ENCODE measurements around the gene TLNRD1. TPM values are rescaled to one million over a fixed set of nuclear protein-coding genes. Genes with fewer than 3 reads are reported as not detected.

Gene TLNRD1
- 10 to 100 TPM in 4 of 9 donors, 1 to 10 TPM in 5; 5.3 to 30.8 (median 8.0) TPM for total RNA-seq
- 1 to 10 TPM; 3.2 to 7.2 TPM for polyA plus RNA-seq
- long read RNA-seq, donor 1, full-length matches to known transcripts: 5 of 5 reads
- long read RNA-seq, donor 1, partial matches to known transcripts: 0 of 5 reads
- long read RNA-seq, donor 1, other reads (novel, unspliced or antisense): 0 of 5 reads
- long read RNA-seq, donor 2, full-length matches to known transcripts: 2 of 2 reads
- long read RNA-seq, donor 2, partial matches to known transcripts: 0 of 2 reads
- long read RNA-seq, donor 2, other reads (novel, unspliced or antisense): 0 of 2 reads
- long read RNA-seq, donor 3, full-length matches to known transcripts: 10 of 10 reads
- long read RNA-seq, donor 3, partial matches to known transcripts: 0 of 10 reads
- long read RNA-seq, donor 3, other reads (novel, unspliced or antisense): 0 of 10 reads

DNA sequence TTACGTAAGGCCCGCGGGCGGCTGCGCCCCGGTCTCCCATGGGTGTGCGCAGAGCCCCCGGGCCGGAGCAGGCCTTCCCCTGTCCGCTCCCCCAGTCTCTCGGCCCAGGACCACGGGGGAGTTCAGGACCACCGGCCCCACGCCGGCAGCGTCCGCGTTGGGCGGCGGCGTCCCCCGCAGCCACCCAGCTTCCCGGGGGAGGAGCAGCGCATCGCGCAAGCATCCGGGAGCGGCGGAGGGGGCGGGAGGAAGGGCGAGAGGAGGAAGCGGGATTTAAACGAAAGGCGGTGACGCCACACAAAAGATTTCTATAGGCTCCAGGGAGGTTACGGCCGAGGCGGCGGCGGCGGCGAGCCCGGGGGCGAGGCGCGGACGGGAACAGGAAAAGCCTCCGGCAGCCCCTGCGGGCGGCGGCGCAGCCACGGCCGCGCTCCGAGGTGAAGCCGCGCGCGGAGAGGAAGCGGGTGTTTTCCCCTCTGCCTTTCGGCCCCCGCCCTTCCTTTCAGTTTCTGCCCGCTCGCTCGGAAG, at the start of gene TLNRD1:
Gene TLNRD1, plus strand, starts transcription at position 300 of the 528 bp plus-strand sequence. CDS start 1,349 bp downstream, outside the sequence.
- DNase-seq: peak; percentile 93 to 95 (median 94)
- TF ChIP-seq, protein P1, sequence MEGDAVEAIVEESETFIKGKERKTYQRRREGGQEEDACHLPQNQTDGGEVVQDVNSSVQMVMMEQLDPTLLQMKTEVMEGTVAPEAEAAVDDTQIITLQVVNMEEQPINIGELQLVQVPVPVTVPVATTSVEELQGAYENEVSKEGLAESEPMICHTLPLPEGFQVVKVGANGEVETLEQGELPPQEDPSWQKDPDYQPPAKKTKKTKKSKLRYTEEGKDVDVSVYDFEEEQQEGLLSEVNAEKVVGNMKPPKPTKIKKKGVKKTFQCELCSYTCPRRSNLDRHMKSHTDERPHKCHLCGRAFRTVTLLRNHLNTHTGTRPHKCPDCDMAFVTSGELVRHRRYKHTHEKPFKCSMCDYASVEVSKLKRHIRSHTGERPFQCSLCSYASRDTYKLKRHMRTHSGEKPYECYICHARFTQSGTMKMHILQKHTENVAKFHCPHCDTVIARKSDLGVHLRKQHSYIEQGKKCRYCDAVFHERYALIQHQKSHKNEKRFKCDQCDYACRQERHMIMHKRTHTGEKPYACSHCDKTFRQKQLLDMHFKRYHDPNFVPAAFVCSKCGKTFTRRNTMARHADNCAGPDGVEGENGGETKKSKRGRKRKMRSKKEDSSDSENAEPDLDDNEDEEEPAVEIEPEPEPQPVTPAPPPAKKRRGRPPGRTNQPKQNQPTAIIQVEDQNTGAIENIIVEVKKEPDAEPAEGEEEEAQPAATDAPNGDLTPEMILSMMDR (IDR thresholded peaks at IDR 0.05): no peak
- TF ChIP-seq POLR2A (IDR thresholded peaks at IDR 0.05): peak in 1 of 2 donors; percentile 81
- H3K36me3 ChIP-seq: peaks cover 0 to 25% (median 8%) of the 10 kb centered on the region in 9 donors
- H3K4me3 ChIP-seq: peak within 1 kb of the TSS; percentile 57 to 98 (median 90)
- ATAC-seq: peak; percentile 60 to 87 (median 83)
- peaks cover 0 to 5% (median 0%) of the 10 kb centered on the region in 12 donors for H3K9me3 ChIP-seq
- intact Hi-C loops (cut with DNase I): loop anchor here in 9 of 10 donors (2.0 to 10.0 kb wide), 5 partner anchors 37 to 104 kb away; no protein-coding TSS in a partner anchor
- H3K4me1 ChIP-seq: peaks cover 3 to 55% (median 34%) of the 10 kb centered on the region in 12 donors
- H3K27me3 ChIP-seq: peaks cover 0 to 7% (median 0%) of the 10 kb centered on the region in 9 donors
- H3K27ac ChIP-seq: peak within 1 kb of the TSS; percentile 88 to 100 (median 99)
- 0 to 1% (median 0%) methylated on average over 25 to 66 of the region's 66 CpGs for WGBS, 4 donors

DNA sequence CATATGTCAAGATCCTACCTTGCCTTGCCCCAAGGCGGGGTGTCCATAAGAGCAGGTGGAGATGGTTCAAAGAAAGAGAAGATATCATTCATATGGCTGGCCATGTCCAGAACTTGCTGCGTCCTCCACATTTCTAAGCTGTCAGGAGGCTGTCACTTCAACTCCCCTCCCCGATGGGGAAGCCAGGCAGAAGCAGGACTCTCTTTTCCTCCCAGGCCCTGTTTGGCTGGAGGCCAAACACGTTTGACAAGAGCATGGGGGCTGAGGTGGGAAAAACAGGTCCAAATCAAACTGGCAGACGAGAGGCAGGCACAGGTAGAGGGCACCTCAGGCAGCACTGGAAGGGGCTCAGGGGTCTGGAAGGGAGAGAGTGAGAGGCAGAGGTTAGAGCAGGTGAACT, 48.8 kb upstream of the TLNRD1 start:
- Histone ChIP-seq H3K27ac (no peak overlapping the region), H3K4me3 (no peak overlapping the region), H3K36me3 (peaks cover 0 to 61% (median 48%) of the 10 kb centered on the region in 9 donors), H3K4me1 (peaks cover 0 to 10% (median 0%) of the 10 kb centered on the region in 12 donors), H3K27me3 (no peaks in the 10 kb centered on the region), H3K9me3 (no peaks in the 10 kb centered on the region)
- ATAC-seq (no peak), DNase-seq (no peak)
- TF ChIP-seq, protein P1 (IDR thresholded peaks at IDR 0.05): no peak
- TF ChIP-seq POLR2A (IDR thresholded peaks at IDR 0.05): no peak
- intact Hi-C loops (cut with DNase I): no loop called here
- WGBS, 4 donors: 63 to 71% (median 67%) methylated on average over 5 of the region's 5 CpGs

DNA sequence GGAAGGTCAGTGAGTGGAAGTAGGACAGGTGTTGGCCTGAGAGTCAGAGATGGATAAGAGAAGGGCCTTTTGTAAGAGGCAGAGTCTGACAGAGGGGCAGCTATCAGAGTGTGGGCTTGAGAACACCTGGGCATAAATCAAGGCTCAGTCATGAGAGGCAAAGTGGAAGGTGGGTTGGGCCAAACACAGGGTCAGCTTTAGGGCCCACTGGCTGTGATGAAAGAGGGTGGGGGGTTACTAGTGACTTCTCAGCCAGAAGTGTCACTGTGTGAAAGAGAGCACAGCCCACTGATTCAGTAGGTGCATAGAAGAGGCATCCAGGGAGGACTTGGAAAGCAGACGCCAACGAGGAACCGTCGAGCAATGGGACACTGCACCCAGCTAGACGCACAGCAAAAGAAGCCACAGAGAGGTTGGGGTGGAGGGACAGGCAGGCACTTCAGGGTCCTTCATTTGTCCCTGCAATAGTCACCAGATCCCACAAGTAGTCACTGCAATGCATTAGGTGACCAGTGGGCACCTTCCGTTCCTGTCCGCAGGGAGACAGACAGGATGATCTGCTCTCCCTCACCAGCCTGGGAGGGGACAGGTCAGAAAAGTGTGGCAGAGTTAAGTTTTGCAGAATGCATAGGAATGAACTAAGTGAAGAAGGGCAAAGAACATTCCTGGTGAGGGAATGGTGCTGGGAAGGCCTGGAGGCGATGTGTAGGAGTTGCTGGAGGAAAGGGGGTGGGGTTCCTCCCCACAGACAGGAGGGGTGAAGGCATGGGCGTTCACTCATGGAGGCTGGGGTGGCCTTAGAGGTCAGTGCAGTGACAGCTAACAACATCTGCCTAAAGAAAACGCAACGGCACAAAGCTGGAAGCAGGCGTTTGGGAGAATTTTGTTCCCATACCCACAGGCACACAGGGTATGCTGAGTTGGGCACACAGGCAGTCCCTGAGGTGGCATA, 47.4 kb upstream of the TLNRD1 start:
- TF ChIP-seq, protein P1 (IDR thresholded peaks at IDR 0.05): no peak
- TF ChIP-seq POLR2A (IDR thresholded peaks at IDR 0.05): no peak
- ATAC-seq: no peak
- intact Hi-C loops (cut with DNase I): no loop called here
- peaks cover 0 to 10% (median 0%) of the 10 kb centered on the region in 12 donors for H3K4me1 ChIP-seq
- DNase-seq: no peak
- H3K27me3 ChIP-seq: no peaks in the 10 kb centered on the region
- 93 to 95% (median 94%) methylated on average over 12 of the region's 12 CpGs for WGBS, 4 donors
- H3K27ac ChIP-seq: no peak overlapping the region
- no peak overlapping the region for H3K4me3 ChIP-seq
- H3K36me3 ChIP-seq: peaks cover 0 to 47% (median 36%) of the 10 kb centered on the region in 9 donors
- no peaks in the 10 kb centered on the region for H3K9me3 ChIP-seq
